ENCODE measurements around the gene RPIA.
"Not testable (repeated sequence)": the region's sequence is repeated elsewhere in the genome, so short reads cannot be mapped to it uniquely, and the experiment has no call there.

Gene RPIA

GRCh38 chr2:88796523-88796922, 105.0 kb downstream of the RPIA start:
- not testable (repeated sequence) for DNase-seq

GRCh38 chr2:88797164-88797563, 105.7 kb downstream of the RPIA start:
- DNase-seq = not testable (repeated sequence)
